Ramos (cell line): ENCODE measurements around the gene BCOR.

Experiments used
- in situ Hi-C: fragments of 300-500 bp; cut with MboI; formaldehyde crosslinking; loops from one replicate; pipeline ENCODE4 v1.14.3; 2022; ENCODE audit warnings: low sequenced_read_pairs; ENCODE audit not compliant: unreplicated experiment

BCOR gene

DNA sequence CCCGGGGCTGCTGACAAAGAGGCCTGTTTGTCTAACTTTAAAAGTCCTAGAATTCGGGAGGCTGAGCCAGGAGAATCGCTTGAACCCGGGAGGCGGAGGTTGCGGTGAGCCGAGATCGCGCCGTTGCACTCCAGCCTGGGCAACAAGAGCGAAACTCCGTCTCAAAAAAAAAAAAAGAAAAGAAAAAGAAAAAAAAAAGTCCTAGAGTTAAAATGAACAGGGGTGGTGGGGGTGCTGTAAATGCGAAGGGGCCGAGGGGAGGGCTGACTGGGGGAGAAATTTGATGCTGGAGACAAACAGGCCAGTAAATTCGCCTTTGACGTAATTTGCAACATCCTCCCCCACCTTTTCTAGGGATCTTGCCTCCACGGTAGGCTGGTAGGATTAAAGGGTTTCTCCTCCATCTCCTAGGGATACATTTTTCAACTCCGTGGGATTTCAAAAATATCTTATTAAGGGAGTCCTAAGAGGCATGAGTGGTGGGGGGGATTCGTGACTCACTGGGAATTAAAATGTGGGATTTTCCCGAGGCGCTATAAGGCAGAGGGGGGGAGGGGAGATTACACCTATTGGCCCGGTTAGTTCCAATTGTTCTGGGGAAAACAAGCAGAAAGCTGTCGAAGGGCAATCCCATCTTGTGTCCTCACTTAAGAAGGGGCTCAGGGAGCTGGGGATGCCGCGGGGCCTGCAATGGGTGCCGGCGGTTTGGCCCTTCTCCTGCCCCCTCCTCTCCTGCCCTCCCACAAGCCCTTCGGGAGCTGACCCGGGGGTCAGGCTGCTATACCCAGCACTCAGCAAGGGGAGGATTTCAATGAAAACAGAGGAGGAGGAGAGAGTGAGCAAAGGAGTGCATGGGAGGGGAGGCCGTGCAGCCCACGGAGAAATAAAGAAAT is 3.0 kb upstream of the BCOR start:
- in situ Hi-C loops, result loop anchor here (10.0 kb wide), 1 partner anchor 64 kb away; no protein-coding TSS in a partner anchor

DNA sequence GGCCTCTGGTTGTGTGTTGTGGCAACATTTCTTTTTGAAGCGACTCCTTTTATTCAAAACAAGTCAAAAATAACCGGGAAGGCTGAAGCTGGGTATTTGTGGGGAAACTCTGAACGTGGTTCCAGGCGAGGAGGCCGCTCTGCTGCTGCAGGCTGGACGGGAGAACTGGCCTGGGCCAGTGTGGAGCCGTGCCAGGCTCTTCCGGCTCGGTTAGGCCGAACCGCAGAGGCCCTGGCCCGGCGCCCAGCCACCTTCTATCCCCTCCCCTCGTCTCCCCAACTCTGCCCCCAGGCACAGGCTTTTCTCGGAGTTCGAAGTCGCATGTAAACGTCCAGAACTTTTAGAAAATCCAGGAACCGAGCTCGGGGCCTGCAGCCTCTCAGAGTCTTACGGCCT is 2.4 kb upstream of the BCOR start:
- in situ Hi-C loops, result loop anchor here (10.0 kb wide), 1 partner anchor 65 kb away; no protein-coding TSS in a partner anchor

DNA sequence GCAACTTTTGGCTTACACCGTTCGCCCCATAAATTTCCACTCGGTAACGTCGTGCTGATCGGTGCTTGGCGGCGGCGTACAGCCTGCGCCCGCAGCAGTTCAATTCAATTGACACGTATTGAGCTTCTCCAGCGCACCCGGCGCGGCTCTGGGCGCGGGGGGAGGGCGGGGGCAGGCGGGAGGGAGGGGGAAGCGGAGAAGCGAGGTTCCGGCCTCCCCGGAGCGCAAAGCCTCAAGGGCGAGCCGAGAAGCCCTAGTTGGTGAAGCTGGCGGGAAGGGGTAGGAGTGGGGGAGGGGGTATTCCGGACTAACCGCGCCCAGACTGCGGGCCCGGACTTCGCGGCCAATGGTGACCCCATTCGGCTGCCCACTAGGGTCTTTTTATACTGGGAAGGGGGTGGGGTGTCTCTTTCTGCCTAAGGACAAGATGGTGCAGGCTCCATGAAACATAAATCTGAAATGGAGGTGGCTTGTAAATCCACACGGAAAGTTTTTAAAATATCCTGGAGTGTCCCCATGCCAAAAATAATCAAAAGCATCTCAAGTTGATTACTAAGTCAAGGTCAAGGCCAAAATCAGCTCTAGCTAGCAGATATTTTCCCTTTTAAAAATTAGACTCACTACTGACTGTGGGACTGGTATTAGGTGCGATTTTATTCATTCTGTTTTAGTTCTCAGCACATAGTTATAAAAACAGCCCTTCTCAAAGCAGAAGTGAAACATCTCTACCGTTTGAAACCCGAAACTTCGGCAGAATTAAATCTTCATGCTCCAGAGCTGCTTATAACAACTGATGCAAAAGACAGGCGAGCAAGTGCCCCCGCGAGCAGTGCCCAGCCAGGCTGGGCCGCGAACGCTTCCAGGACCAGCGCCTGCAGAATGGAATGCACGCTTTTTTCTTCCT is 1.5 kb upstream of the BCOR start:
- in situ Hi-C loops, result no loop called here

DNA sequence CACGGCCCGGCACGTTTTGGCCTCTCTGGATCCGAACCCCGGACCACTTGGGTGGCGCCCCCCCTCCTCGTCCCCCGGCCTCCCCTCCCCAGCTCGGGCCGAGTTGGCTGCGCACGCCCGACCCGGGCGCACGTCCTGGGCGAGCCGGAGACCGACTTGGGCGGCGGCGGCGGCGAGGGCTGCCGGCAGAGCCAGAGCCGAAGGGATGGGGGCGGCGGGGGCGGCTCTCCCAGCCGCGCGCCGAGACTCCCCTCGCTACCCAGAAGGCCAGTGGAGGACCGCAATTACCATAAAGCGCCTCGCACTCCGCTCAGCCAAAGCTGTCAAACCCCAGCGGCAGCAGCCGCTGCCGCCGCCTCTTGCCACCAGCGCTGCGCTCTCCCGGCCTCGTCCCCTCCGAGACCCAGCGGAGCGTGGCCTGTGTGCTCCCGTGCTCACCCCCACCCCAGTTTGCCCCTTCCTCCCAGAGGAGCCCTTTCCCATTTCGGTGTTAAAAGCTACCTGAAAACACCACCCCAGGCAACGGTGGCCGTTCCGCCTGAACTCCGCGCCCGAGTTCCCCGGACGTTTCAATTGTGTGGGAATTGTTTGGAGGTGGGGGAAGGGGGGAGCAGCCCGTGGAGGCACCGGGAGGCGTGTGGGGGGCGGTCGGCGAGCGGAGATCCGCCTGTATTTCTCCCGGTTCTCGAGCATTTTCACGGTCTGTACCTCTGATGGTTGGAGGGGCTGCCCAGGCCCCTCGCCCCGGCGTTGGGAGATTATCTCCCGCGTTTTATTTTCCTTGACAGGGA is 701 bp upstream of the BCOR start:
- in situ Hi-C loops, result no loop called here

DNA sequence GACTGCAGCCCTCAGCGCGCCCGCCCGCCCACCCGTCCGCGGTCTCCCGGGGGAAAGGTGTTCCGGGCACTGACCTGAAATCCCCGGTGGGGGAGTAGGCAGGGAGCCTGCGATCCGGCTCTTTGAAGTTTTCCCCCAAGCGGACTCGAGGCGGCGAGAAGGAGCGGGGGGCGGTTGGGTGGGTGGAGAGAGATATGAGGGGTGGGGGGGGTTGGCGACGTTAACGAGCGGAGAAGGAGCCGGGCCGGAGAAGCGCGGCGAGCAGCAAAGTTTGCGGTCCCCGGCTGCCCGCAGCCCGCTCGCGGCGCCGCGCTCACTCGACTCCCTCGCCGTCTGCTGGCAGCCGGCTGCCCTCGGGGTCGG is 636 bp downstream of the BCOR start:
- in situ Hi-C loops, result no loop called here

DNA sequence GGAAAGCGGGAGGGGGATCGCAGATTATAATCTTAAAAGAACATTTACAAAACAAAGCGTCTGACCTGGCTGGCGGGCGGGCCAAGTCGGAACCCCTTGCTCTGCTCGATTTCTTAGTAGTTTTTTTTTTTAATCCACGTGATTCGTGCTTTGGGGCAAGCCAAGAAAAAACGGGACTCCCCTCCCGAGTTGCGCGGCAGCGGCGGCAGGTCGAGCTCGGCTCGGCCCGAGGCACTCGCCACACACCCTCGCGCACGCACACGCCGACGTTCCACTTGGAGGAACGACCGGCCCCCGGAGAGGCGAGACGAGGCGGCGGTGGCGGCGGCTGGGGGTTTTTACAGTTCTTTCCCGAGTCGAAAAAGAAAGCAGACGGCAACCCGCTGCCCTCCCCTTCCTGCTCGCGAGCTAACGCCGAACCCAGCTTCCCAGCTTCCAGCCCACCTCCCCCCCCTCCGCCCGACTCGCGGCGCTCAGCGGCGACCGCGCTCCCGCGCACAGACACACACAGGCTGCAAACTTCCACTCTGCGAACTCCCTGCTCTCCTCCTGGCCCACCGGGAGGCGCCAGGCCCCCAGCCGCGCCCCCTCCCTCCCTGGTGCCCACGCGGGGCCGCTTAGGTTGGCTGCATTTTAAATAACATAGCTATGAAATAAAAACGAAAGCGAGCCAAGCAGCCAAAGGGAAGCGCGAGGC is 1.2 kb downstream of the BCOR start:
- in situ Hi-C loops, result no loop called here

DNA sequence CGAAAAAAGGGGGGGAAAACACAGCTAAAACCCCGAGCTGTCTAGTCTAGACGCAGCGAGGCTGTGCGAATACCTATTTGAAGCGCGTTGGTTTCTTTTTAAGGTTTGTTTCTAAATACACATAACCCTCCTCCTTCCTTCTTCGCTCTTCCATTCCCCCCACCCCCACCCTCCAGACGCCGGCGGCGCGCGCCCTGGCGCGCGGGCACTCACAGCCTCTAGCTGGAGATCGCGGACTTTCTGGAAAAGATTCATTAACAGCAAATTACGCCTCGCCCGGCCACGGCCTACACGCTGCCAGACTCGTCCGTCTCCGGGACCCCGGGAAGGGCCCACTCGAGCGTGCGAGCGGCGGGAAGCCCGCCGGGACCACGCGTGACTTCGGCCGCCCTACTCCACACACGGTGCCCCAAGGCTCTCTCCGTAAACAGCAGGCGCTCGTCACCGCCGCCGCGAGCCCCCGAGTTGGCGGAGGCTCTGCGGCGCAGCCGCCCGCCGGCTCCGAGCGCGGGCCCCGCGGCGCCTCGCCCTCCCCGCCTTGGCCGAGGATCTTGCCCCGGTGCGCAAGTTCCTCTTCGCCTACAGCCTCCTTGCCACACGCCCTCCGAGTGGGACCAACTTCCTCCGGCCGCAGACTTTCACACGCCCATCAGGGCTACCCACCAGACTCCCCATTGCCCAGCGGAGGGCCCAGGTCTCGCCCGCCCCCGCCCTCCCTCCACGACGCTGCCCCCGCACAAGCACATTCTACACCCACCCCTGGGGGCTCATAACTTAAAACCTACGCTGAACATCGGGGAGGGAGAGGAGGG is 2.0 kb downstream of the BCOR start:
- in situ Hi-C loops, result no loop called here

DNA sequence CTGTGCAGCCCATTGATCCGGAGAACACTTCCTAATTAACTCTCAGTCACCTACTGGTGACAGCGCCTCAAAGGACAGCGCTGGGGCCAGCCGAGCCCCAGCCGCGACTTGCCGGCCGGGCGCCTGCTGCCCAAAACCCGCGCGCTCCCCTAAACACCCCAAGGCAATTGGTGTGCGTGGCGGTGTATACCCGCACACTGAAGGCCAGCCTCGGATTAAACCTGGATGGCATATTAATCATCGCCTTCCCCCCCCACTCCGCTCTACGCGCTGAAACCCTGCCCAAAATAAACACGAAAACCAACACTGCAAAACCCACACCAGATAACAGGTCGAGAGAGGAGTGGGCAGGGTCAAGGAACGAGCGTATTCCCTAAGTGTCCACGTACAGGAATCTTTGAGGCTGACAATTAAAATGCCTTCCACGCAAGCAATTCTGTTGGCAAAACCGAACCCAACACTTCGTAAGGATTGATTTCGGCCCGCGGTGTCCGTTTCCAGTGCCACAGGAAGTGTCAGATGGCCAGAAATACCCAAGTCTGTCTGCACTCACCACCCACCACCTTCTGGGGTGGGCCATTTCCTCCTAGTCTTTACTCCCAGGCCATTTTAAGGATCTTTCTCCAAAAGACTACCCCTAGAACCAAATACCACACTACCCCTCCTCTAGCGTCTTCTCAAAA is 2.7 kb downstream of the BCOR start:
- in situ Hi-C loops, result no loop called here

DNA sequence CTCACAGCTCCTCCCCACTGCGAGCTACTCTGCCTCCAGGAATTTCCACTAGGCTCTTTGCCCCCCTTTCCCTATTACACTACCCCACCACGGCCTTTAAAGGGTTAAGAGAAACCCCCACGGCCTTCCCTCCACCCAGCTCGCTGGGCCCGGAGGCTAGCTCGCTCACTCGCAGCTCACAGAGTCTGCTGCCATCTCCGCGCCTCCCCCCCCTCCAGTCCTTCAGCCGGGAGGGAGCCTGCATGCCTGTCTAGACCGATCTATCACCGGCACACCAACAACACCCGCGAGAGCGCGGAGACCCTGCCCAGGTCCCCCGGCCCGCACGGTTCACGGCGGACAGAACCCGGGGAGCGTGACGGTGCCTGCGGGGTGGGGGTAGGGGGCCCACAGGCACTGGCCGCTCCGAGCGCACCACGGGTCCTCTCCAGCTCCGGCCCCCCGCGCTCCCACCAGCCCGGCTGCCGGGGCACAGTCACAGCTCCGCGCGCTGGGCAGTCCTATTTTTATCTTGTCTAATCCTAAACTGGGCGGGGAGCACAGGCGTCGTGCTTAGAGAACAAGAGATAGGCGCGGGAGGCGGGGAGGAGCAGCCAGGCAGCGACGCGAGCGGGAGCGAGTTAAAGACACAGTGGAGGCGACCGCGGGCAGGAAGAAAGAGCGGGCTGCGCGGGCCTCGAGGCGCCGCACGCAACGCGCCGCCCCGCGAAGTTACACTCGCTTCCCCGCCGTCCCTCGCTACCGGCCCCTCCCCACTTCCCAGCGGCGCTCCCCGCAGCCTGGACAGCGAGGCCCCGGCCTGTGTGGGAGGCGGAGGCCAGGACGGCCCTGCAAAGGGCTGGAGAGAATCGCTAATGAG is 3.5 kb downstream of the BCOR start:
- in situ Hi-C loops, result no loop called here

DNA sequence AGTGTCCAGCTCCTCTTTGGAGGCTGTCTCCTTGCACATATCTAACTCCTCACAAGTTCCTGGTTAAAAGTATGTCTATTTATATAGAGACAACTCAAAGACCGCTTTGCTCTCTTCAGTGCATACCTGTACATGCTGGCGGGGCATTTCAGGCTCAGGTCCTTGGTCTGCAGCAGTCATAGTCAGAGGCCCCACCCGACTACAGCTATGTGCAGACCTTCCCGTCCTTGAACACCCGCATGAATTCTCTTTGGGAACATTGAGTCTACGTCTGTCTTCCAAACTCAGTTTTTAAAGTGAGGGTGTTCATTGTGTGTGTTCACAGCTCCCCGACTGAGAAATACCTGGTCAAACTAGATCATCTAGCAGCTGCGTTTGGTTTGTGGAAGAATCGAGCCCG is 4.2 kb downstream of the BCOR start:
- in situ Hi-C loops, result no loop called here

DNA sequence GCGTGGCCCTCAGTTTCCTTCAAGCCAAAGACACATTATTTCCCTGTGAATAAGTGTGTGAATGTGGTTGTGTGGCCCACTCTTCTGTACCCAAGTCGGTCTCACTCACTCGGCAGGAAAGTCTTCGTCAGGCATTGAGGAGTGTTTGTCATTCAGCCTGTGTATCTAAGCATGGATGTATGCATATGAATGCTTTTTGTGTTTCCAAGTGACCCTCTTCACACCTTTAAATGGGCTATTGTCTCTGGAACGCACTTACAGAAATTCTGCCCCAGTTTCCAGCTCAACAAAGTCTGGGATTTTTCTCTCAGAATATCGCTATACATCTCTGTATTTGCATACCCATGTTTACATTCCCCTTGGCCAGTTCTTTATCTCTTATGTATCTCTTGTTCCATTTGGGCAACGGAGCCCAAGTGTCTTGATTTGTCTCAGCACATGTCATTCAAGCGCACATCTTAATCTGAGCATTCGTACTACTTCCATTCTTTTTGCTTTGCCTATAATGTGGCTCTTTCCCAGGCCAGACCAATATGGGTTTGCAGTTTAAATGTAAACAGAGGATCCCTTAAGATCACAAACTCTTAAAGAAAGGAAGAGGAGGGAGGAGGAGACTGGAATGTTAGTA is 4.8 kb downstream of the BCOR start:
- in situ Hi-C loops, result no loop called here

DNA sequence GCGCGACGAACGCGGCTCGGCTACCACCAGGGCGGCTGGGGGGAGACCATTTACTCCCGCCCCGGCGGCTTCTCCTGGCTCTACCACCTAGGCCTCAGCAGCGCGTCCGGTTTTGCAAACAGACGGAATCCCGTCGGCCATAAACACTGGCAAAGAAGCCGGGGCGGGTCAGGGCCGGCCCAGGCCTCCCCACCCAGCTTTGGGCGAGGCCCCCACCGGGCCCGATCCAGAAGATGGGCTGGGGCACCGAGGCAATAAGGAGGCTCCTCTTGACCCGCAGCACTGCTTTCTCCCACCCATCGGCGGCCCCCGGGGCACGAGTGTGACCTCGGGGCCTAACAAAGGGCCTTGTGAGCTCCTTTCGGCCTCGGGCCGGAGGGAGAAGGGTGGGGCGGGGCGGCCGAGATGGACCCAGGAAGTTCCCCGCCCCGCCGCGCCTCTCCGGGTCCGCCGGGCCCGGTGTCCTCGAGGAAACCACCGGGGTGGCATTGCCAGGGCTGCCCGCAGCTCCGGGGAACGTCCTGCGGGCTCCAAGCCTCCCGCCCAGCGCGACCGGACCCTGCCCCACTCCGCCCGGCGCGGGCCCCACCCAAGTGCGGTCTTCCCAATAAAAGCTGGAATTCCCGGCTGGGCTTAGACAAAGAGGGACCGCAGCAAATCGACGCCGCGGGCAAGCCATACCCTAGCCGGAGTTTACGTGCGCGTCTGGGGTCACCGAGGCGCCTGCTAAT is 5.9 kb downstream of the BCOR start:
- in situ Hi-C loops, result no loop called here

DNA sequence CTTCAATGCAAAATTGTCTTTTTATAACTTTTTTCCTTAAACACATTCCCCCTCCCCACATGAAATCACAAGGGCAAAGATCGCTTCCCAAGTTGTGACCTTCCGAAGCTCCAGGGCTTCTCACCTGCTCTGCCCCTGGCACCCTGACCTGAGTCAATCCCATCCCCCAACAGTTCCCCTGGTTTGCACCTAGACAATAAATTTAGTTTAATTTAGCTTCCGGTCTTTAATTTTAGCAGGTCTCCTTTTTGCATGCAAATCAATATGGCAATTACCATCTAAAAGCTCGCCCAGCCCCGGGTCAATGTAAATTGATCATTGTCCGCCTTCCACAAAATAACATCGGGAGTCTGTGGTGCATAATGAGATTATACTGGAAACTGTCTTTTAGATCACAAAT is 6.8 kb downstream of the BCOR start:
- in situ Hi-C loops, result no loop called here

DNA sequence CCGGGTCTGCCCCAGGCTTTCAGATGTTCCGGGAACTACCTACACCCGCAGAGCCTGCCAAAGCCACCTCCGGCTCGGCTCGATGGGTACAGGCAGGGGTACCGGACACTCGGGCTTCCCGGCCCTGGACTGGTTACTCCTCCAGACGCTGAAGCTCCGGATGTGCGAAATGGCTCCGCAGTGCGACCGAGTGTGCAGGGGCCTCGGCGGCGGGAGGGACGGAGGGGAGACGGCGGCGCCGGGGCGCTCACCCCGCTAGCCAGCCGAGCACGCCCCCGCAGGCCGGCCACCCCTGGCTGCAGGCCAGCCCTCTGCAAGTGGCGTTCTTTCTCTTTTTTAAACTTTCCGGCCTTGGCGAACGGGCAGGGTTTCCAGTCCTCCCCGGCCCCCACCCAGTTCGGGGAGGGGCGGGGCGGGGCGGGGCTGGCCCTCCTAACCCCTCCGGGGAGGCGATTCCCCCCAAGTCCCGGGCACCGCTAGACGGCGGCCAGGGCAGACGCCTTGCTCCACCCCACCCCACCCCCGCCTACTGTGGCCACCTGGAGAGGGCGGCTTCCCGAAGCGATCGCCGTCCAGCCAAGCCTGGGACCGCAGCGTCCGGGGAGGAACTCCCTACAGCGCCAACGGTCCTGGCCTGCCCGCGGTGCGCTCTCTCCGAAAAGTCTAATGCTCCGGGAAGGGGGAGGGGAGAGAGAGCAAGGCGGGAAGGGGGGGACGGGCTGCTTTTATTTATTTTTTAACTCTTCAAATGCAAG is 7.5 kb downstream of the BCOR start:
- in situ Hi-C loops, result no loop called here

DNA sequence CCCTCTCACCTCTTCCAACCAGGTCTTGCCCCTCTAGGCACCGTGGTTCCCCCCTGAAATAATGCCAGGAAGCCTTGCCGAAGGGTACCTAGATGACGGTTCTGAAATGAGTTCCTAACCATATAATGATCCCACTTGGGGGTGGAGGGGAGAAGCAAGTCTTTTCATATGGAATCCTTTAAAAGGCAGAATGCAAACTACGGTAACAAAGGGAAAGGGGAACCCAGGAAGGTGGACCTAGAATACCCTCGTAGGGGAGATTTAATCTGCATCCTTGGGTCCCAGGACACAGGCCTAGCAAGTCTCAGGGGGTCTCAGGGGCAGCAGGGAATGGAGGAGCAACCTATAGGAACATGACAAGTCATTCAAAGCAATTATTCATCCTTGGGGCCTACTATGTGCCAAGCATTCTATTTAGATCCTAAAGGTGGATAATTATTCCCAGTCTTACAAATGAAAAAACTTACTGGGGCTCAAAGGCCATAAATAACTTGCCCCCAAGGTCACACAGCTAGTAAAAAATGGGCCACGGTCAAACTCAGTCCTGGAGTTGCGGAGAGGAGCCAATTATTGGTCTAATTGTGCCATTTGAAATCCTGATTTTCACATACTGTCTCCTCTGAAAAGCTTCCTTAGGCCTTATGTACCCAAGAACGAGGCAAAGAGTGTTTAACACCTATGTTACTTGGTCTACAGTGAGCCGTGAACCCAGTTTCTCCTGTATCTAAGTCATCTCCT is 8.8 kb downstream of the BCOR start:
- in situ Hi-C loops, result no loop called here
